NCI-H146 (cell line): ENCODE measurements around the gene ACO2.
"Not testable (repeated sequence)": the region's sequence is repeated elsewhere in the genome, so short reads cannot be mapped to it uniquely, and the experiment has no call there.

Experiments
- DNase-seq: peaks from one replicate; lab custom pipeline; 2025; lab: John Stamatoyannopoulos, UW

The ACO2 gene

GRCh38 chr22:41448189-41448808, 20.6 kb upstream of the ACO2 start:
- peak; percentile 97 for DNase-seq

GRCh38 chr22:41458161-41458728, 10.7 kb upstream of the ACO2 start:
- no peak for DNase-seq

GRCh38 chr22:41459431-41459830, 9.5 kb upstream of the ACO2 start:
- DNase-seq, result no peak

GRCh38 chr22:41460071-41460470, 8.8 kb upstream of the ACO2 start:
- DNase-seq, result not testable (repeated sequence)

DNA sequence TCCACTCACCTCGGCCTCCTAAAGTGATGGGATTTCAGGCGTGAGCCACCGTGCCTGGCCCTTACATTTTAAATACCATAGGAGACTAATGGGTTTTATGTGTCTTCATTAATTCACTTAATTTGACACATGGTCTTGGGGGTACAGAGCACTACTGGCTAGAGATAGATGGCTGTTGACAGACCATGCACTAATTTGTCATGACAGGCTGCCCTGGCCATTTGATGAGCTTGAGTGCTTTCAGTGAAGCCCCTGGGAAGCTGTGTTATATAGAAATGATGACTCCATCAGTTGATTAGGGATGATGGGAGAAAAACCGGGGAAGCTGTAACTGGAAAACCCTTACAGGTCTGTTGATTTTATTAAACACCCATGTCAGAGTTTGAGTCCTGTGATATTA, 7.0 kb upstream of the ACO2 start:
- DNase-seq, result no peak

DNA sequence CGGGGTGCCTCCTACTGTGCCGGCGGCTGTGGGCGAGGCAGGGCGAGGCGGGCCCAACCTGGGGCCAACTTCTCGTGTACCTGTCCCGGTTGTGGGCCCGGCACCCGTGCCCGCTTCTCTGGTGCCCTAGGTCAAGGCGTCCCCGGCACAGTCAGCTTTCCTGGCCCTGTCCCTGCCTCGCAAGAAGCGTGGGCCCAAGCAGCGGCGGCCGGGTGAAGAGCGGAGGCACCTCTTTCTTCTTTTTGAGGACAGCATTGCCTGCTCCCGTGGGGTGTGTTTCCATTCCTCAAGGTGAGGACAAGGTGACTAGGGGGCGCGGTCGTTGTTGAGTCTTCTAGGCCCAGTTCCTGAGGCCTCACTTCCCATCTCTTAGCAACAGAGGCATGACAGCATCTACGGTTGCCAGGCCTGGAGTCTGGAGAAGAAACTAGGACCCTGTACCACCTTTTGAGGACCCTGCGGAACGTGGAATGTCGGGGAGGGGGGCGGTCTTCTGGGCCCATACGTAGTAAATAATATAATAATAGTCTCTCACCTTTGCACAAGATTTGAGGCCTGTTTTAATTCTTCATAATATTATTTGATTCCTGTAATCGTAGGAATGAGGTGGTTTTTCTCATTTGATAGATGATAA, 418 bp downstream of the ACO2 start:
- peak; percentile 38 for DNase-seq

DNA sequence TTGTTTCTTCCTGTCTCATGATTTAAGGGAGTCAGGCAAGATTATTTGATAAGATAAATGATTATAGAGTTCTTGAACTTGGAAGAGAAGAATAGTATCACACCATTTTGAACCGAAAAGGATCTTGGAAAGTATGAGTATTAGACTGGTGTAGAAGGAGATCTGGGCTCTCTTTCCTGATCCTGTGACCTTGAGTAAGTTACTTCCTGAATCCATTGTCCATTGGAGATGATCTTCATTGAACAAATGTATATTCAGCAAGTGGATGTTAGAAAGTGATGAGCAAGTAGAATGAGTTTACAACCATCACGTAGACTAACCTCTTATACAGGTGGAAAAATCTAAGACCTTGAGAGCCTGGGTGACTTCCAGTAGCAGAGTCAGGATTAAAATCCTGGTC, 2.0 kb downstream of the ACO2 start:
- no peak for DNase-seq

DNA sequence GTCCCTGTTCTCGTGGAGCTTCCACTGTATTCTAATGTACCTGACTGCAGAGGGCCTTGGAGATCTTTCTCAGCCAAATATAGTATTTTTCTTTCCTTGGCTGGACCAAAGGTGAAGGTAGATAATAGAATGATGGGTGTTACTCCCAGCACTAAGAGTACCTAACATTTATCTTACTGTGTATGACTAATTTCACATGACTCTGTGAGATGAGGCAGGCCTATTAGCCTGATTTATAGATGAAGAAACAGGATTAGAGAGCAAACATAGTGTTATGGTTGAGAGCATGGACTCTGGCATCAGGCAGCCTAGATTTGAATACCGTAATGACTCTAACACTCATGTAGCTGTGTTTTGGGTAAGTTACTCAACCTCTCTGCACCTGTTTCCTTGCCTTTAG, 2.7 kb downstream of the ACO2 start:
- DNase-seq, result no peak

DNA sequence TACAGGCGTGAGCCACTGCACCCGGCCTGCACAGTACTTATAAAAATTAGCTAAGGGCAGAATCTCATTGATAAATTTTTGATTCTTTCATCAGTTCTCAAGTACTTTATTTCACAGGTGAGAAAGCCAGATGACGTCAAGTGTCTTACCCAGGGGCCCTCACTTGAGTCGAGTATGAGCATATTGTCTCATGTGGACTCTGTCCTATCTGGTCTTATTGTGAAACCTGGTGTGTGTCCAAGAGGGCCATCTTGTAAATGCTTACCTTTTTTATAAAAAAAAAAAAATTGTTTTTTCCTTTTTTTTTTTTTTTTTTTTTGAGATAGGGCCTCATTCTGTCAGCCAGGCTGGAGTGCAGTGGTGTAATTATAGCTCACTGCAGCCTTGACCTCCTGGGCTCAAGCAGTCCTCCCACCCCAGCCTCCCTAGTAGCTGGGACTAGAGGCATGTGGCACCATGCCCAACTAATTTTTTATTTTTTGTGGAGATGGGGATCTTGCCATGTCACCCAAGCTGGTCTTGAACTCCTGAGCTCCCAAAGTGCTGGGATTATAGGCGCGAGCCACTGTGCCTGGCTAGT, 6.0 kb downstream of the ACO2 start:
- DNase-seq, result no peak

- DNase-seq, result no peak
These were observed 9.6 kb downstream of the ACO2 start for GRCh38 chr22:41478473-41478872.

DNA sequence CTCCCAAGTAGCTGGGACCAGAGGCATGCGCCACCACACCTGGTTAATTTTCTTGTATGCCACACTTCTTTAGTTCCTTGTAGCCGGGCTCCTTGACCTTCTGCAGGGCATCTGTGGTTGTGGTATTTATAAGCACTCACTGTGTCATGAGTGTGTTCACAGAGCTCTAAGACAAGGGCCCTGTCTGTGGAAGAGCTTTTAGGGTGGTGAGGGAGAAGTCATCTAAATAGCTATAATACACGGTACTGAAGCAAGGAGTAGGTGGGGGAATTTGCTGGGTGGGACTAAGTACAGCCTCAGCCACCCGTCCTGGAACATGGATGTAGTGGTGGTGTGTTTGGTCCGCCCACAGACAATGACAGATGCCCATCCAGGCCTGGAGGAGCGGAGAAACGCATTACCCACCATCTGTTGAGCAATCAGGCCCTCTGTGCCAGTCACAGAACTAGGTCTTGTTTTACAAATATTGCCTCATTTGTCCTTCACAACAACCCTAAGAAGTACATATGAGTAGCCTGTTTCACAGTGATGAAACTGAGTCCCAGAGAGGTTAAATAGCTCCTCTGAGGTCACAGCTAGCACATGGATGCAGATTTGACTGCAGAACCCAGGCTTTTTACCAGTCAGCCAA, 10.1 kb downstream of the ACO2 start:
- no peak for DNase-seq

DNA sequence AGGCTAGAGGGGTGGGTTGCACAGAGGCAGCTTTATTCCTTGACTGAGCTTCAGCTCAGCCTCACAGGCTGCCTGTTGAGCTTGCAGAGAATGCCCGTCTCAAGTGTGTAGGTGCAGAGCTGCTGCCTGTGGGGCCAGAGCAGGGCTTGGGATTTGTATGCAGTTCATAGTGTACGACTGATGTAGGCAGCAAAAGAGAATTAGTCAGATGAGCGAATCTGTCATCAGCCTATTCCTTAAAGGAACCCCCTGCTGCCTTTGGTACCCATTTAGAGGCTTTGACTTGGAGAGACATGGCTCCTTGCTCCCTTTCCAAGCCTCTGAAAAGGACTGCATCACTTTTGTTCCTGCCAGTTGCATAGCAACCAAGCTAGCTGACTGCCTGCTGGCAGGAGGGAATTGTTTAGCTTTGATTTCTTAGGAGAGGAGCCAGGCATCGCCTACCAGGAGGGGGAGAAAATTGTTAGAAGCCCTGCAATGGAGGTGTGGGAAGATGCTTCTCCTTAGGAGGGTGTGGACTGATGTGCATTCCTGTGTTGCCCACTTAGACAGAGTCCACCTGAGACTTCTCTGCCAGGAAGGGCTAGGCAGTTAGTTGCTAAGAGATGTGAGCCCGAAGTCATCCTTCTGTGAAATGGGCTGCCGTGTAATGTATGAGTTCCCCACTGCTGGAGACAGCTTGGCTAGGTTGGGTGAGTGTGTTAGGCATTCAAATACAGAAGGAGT, 10.9 kb downstream of the ACO2 start:
- DNase-seq, result no peak

GRCh38 chr22:41480397-41480735, 11.4 kb downstream of the ACO2 start:
- no peak for DNase-seq

- no peak for DNase-seq
These were observed 12.4 kb downstream of the ACO2 start for GRCh38 chr22:41481131-41481830.

DNA sequence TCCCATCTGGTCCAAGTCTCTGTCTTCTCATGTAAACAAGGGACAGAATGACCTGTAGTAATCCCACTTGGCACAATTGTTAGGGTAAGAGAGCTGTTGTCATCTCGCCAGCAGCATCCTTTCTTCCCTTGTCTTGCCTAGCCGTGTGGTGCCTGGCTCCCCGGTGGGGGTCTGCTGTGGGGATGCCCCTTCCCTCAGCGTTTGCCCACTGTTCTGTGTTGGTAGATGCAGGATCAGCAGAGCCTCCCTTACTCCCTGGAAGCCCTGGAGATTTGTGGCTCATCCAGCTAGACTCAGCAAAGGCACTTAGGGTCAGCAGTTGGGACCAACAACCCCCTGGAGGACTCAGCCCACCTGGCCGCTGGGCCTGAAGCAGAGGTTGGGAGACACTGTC, 13.0 kb downstream of the ACO2 start:
- no peak for DNase-seq

DNA sequence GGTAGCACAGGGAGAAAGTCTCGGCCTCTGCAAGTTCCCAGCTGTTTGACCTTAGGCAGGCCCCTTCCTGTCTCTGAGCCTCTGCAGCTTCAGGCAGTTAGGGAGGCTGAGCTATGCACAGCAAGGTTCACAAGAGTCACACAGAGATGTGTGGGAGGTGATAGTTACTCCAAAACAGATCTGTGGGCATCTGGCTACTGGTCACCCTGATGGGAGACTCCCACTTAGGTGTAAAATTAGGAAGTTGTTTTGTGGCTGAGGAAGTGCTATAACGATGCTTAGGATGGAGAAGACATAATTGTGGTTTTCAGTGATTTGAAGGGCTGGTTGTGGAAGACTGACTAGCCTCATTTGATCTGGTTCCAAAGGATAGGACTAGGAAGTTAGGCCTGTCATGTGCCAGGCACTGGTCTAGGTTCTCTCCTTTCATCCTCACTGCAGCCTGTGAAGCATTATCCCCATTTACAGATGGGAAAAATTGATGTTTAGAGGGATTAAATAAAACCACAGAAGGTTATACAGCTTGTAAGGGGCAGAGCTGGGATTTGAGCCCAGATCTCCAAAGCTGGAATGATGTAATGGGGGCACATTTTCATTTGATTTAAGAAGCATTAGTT, 13.5 kb downstream of the ACO2 start:
- DNase-seq, result no peak

DNA sequence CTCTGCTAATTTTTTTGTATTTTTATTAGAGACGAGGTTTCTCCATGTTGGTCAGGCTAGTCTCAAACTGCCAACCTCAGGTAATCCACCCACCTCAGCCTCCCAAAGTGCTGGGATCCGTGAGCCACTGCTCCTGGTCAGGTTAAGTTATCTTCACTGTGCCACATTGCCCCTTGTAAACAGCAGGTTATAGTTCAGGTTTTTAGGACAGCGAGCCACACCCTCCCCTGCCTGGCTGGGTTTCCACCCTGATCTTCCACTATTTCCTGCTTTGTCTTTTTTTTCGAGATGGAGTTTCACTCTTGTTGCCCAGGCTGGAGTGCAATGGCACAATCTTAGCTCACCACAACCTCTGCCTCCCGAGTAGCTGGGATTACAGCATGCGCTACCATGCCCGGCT, 16.1 kb downstream of the ACO2 start:
- no peak for DNase-seq

DNA sequence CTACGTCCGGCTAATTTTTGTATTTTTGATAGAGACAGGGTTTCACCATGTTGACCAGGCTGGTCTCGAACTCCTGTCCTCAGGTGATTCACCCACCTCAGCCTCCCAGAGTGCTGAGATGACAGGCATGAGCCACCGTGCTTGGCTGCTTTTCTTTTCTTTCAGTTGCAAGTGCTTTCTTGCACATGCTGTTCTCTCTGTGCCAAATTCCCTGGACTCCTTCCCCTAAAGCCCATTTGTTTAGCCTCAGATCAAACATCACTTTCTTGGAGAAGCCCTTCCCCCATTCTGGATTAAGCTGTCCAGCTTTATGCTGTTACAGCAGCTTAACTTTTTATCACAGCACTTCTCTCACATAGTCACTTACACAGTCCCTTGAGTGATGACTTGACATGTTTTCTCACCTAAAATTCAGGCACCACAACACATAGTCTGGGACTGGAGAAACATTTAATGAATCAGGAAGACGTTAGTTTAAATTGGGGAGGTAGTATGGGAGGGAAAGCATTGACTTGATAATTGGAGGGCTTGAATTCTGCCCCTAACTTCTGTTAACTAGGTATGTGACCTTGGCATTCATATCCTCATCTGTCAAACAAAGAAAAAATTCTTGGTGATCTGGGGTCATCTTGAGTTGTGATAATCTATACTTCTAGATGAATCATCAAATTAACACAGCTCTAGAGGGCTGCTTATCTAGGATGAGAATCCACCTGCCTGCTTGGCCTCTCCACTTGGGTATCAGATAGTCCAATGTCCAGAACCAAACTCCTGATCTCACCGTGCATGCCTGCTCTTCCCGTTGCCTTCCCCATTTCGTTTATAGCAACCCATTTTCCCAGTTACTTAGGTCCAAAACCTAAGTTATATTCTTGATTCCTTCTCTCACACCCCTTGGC, 18.4 kb downstream of the ACO2 start:
- no peak for DNase-seq

DNA sequence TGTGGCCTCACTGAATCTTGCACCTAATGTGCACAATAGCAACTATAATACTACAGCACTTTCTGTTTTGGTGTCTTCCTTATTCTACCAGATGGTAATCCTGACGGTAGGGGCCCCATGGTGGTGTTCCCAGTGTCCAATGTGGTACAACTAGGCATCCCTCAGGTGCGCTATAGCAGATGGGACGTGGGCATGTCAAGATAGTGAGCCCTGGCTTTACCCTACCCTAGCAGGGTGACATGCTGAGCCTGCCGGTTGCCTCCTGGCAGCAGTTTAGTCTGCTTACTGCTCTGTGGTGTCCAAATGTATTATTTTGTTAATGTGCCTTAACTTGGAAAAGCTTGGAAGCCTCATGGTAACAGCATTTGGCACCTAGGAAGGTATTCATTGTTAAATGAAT, 19.2 kb downstream of the ACO2 start:
- no peak for DNase-seq
